ENCODE data around the gene KRTAP25-1. TPM values are rescaled to one million over a fixed set of nuclear protein-coding genes. Genes with fewer than 3 reads are reported as not detected.

KRTAP25-1 gene
- total RNA-seq: not detected
- not detected for polyA plus RNA-seq
- long read RNA-seq, donor 1: 0 reads
- long read RNA-seq, donor 2: 0 reads
- long read RNA-seq, donor 3: 0 reads

- H3K4me1 ChIP-seq: no peaks in the 10 kb centered on the region
- H3K9me3 ChIP-seq: peaks cover 0 to 7% (median 0%) of the 10 kb centered on the region in 11 donors
- no peak within 1 kb of the TSS for H3K27ac ChIP-seq
- no peaks in the 10 kb centered on the region for H3K36me3 ChIP-seq
- ATAC-seq: no peak
- no peaks in the 10 kb centered on the region for H3K27me3 ChIP-seq
- no peak for DNase-seq
- TF ChIP-seq CTCF (IDR thresholded peaks at IDR 0.05): no peak
- intact Hi-C loops (cut with DNase I): no loop called here
- 84 to 92% methylated on average over 2 of the region's 2 CpGs for WGBS, 2 donors
- no peak within 1 kb of the TSS for H3K4me3 ChIP-seq
These were observed at the start of gene KRTAP25-1 for GRCh38 chr21:30289215-30289614. Gene KRTAP25-1, minus strand, starts transcription at chr21:30289514. Its CDS starts 24 bp downstream, at chr21:30289490.

- H3K4me1 ChIP-seq: no peaks in the 10 kb centered on the region
- no peaks in the 10 kb centered on the region for H3K36me3 ChIP-seq
- no peak overlapping the region for H3K27ac ChIP-seq
- H3K4me3 ChIP-seq: no peak overlapping the region
- 92 to 97% methylated on average over 4 of the region's 4 CpGs for WGBS, 2 donors
- TF ChIP-seq CTCF (IDR thresholded peaks at IDR 0.05): no peak
- intact Hi-C loops (cut with DNase I): loop anchor here in 1 of 10 donors (5.0 kb wide), 1 partner anchor 749 kb away; no protein-coding TSS in a partner anchor
- H3K27me3 ChIP-seq: no peaks in the 10 kb centered on the region
- ATAC-seq (no peak), DNase-seq (no peak)
- no peaks in the 10 kb centered on the region for H3K9me3 ChIP-seq
These were observed 49.4 kb upstream of the KRTAP25-1 start for GRCh38 chr21:30338717-30339116.

- Histone ChIP-seq H3K27me3 (no peaks in the 10 kb centered on the region), H3K36me3 (no peaks in the 10 kb centered on the region), H3K4me3 (no peak overlapping the region), H3K9me3 (no peaks in the 10 kb centered on the region), H3K4me1 (no peaks in the 10 kb centered on the region), H3K27ac (no peak overlapping the region)
- intact Hi-C loops (cut with DNase I): loop anchor here in 1 of 10 donors (5.0 kb wide), 1 partner anchor 750 kb away; no protein-coding TSS in a partner anchor
- no peak for ATAC-seq
- DNase-seq: no peak
- TF ChIP-seq CTCF (IDR thresholded peaks at IDR 0.05): no peak
These were observed 48.5 kb upstream of the KRTAP25-1 start for GRCh38 chr21:30337772-30338171.

- no peak for TF ChIP-seq CTCF (IDR thresholded peaks at IDR 0.05)
- 85 to 97% methylated on average over 6 of the region's 6 CpGs for WGBS, 2 donors
- no peak within 1 kb of the TSS for H3K27ac ChIP-seq
- intact Hi-C loops (cut with DNase I): loop anchor here in 1 of 10 donors (5.0 kb wide), 1 partner anchor 750 kb away; no protein-coding TSS in a partner anchor
- DNase-seq (no peak), ATAC-seq (no peak)
- no peaks in the 10 kb centered on the region for H3K36me3 ChIP-seq
- H3K4me3 ChIP-seq: no peak within 1 kb of the TSS
- no peaks in the 10 kb centered on the region for H3K27me3 ChIP-seq
- H3K9me3 ChIP-seq: no peaks in the 10 kb centered on the region
- H3K4me1 ChIP-seq: no peaks in the 10 kb centered on the region
These were observed 48.0 kb upstream of the KRTAP25-1 start, which contains the start of gene KRTAP27-1 for GRCh38 chr21:30337276-30337744. Gene KRTAP27-1, minus strand, starts transcription at chr21:30337694. Its CDS starts 26 bp downstream, at chr21:30337668.
